Measurements from ENCODE around the gene CYP3A7. TPM values are rescaled to one million over a fixed set of nuclear protein-coding genes. Genes with fewer than 3 reads are reported as not detected.

CYP3A7 gene
- total RNA-seq, 1 experiment from 2014 or later = not detected

- ChIA-PET POLR2A (no interaction called here), CTCF (no interaction called here)
- no peak for DNase-seq (ENCODE audit: unreplicated experiment)
- no TSS peak for BruUV-seq (replicated peaks)
- H3K27ac Mint-ChIP-seq (ENCODE audit: low read depth, unreplicated experiment) = no peak overlapping the region
- H3K9me3 Mint-ChIP-seq (ENCODE audit: unreplicated experiment) = no peaks in the 10 kb centered on the region
- no peak overlapping the region for H3K4me3 Mint-ChIP-seq (ENCODE audit: unreplicated experiment)
- TF ChIP-seq, protein P1, sequence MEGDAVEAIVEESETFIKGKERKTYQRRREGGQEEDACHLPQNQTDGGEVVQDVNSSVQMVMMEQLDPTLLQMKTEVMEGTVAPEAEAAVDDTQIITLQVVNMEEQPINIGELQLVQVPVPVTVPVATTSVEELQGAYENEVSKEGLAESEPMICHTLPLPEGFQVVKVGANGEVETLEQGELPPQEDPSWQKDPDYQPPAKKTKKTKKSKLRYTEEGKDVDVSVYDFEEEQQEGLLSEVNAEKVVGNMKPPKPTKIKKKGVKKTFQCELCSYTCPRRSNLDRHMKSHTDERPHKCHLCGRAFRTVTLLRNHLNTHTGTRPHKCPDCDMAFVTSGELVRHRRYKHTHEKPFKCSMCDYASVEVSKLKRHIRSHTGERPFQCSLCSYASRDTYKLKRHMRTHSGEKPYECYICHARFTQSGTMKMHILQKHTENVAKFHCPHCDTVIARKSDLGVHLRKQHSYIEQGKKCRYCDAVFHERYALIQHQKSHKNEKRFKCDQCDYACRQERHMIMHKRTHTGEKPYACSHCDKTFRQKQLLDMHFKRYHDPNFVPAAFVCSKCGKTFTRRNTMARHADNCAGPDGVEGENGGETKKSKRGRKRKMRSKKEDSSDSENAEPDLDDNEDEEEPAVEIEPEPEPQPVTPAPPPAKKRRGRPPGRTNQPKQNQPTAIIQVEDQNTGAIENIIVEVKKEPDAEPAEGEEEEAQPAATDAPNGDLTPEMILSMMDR (IDR thresholded peaks at IDR 0.05; ENCODE audit: unreplicated experiment) = no peak
- intact Hi-C loops (cut with micrococcal nuclease) = no loop called here
- H3K27me3 Mint-ChIP-seq (ENCODE audit: insufficient read depth, unreplicated experiment) = no peaks in the 10 kb centered on the region
- H3K36me3 Mint-ChIP-seq (ENCODE audit: insufficient read depth, unreplicated experiment) = no peaks in the 10 kb centered on the region
- peaks cover 12% of the 10 kb centered on the region for H3K4me1 Mint-ChIP-seq (ENCODE audit: insufficient read depth, unreplicated experiment)
These were observed 62.4 kb downstream of the CYP3A7 start for GRCh38 chr7:99672573-99672972.

DNA sequence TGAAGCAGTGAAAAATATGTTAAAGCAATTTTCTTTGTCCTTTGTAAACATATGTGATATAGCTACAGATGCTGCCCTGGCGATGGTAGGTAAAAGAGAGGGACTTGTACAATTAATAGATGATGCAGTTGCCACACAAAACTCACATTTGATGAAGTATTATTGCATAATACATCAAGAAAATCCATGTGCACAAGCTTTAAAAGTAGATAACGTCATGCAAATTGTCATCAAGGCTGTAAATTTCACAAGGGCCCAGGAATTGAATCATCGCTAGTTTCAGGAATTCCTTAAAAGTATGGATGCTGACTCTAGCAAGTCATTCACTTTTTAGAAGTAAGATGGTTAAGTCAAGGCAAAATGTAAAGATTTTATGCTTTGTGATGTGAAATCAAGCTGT lies 65.2 kb downstream of the CYP3A7 start:
- no peaks in the 10 kb centered on the region for H3K9me3 Mint-ChIP-seq (ENCODE audit: unreplicated experiment)
- CTCF ChIA-PET = no interaction called here
- intact Hi-C loops (cut with micrococcal nuclease) = no loop called here
- DNase-seq (ENCODE audit: unreplicated experiment) = no peak
- POLR2A ChIA-PET = interaction anchor here (1.8 kb wide), 1 partner anchor 35 kb away, joined by 5 read pairs; no protein-coding TSS in a partner anchor
- no peak overlapping the region for H3K27ac Mint-ChIP-seq (ENCODE audit: low read depth, unreplicated experiment)
- BruUV-seq (replicated peaks) = no TSS peak
- H3K4me1 Mint-ChIP-seq (ENCODE audit: insufficient read depth, unreplicated experiment) = peaks cover 4% of the 10 kb centered on the region
- H3K36me3 Mint-ChIP-seq (ENCODE audit: insufficient read depth, unreplicated experiment) = no peaks in the 10 kb centered on the region
- no peak overlapping the region for H3K4me3 Mint-ChIP-seq (ENCODE audit: unreplicated experiment)
- TF ChIP-seq, protein P1 (IDR thresholded peaks at IDR 0.05; ENCODE audit: unreplicated experiment) = no peak
- H3K27me3 Mint-ChIP-seq (ENCODE audit: insufficient read depth, unreplicated experiment) = no peaks in the 10 kb centered on the region

GRCh38 chr7:99668541-99668940 lies 66.5 kb downstream of the CYP3A7 start:
- Mint-ChIP-seq H3K9me3 (ENCODE audit: unreplicated experiment) (no peaks in the 10 kb centered on the region), H3K4me1 (ENCODE audit: insufficient read depth, unreplicated experiment) (peaks cover 1% of the 10 kb centered on the region), H3K27ac (ENCODE audit: low read depth, unreplicated experiment) (no peak overlapping the region), H3K4me3 (ENCODE audit: unreplicated experiment) (no peak overlapping the region), H3K36me3 (ENCODE audit: insufficient read depth, unreplicated experiment) (peaks cover 9% of the 10 kb centered on the region), H3K27me3 (ENCODE audit: insufficient read depth, unreplicated experiment) (no peaks in the 10 kb centered on the region)
- TF ChIP-seq, protein P1 (IDR thresholded peaks at IDR 0.05; ENCODE audit: unreplicated experiment) = no peak
- ChIA-PET CTCF (no interaction called here), POLR2A (no interaction called here)
- intact Hi-C loops (cut with micrococcal nuclease) = no loop called here
- no peak for DNase-seq (ENCODE audit: unreplicated experiment)
- BruUV-seq (replicated peaks) = no TSS peak

GRCh38 chr7:99667179-99667578 lies 67.8 kb downstream of the CYP3A7 start:
- Mint-ChIP-seq H3K9me3 (ENCODE audit: unreplicated experiment) (no peaks in the 10 kb centered on the region), H3K4me1 (ENCODE audit: insufficient read depth, unreplicated experiment) (no peaks in the 10 kb centered on the region), H3K4me3 (ENCODE audit: unreplicated experiment) (no peak overlapping the region), H3K36me3 (ENCODE audit: insufficient read depth, unreplicated experiment) (peaks cover 12% of the 10 kb centered on the region), H3K27me3 (ENCODE audit: insufficient read depth, unreplicated experiment) (no peaks in the 10 kb centered on the region), H3K27ac (ENCODE audit: low read depth, unreplicated experiment) (no peak overlapping the region)
- no peak for DNase-seq (ENCODE audit: unreplicated experiment)
- ChIA-PET CTCF (no interaction called here), POLR2A (interaction anchor here (0.7 kb wide), 1 partner anchor 250 kb away, joined by 3 read pairs; no protein-coding TSS in a partner anchor)
- no TSS peak for BruUV-seq (replicated peaks)
- TF ChIP-seq, protein P1 (IDR thresholded peaks at IDR 0.05; ENCODE audit: unreplicated experiment) = no peak
- intact Hi-C loops (cut with micrococcal nuclease) = no loop called here

Measured in MCF 10A (cell line).